ENCODE results near the gene TMEM259.

DNA sequence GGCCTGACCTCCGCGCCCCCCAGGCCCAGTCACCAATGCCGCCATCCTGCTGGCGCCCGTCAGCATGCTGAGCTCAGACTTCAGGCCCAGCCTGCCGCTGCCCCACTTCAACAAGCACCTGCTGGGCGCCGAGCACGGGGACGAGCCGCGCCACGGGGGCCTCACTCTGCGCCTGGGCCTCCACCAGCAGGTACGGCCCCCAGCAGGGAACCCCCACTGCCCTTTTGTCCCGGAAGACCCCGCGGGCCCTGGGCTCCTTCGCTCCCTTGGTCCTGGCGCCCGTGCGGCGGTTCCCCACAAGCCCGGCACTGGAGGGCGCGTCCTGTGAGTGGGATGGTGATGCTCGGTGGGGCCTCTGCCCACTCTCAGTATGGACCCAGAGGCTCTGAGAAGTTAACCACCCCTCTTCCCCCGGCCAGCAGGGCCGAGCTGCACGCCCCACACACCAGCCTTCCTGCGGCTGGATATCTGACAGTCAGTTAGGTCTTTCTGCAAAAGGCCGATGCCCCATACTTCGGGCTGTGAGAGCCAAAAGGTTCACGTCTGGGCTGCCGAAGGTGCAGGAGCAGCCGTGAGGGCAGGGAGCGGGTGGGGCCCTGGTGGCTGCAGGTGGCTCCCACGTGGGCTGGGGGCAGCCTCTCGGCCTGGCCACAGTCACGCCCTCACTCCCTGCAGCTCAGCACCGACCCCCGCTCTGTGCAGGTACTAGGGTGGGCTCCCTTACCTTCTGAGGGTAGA lies 28.8 kb downstream of the TMEM259 start:
- TF ChIP-seq, protein P1, sequence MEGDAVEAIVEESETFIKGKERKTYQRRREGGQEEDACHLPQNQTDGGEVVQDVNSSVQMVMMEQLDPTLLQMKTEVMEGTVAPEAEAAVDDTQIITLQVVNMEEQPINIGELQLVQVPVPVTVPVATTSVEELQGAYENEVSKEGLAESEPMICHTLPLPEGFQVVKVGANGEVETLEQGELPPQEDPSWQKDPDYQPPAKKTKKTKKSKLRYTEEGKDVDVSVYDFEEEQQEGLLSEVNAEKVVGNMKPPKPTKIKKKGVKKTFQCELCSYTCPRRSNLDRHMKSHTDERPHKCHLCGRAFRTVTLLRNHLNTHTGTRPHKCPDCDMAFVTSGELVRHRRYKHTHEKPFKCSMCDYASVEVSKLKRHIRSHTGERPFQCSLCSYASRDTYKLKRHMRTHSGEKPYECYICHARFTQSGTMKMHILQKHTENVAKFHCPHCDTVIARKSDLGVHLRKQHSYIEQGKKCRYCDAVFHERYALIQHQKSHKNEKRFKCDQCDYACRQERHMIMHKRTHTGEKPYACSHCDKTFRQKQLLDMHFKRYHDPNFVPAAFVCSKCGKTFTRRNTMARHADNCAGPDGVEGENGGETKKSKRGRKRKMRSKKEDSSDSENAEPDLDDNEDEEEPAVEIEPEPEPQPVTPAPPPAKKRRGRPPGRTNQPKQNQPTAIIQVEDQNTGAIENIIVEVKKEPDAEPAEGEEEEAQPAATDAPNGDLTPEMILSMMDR (IDR thresholded peaks at IDR 0.05; ENCODE audit: insufficient read depth, low read length, poor library complexity, severe bottlenecking), result no peak
- TF ChIP-seq EZH2phosphoT487 (conservative IDR thresholded peaks at IDR 0.05; ENCODE audit: low read length), result no peak
